ENCODE results near the gene KIAA0825.

KIAA0825 gene

DNA sequence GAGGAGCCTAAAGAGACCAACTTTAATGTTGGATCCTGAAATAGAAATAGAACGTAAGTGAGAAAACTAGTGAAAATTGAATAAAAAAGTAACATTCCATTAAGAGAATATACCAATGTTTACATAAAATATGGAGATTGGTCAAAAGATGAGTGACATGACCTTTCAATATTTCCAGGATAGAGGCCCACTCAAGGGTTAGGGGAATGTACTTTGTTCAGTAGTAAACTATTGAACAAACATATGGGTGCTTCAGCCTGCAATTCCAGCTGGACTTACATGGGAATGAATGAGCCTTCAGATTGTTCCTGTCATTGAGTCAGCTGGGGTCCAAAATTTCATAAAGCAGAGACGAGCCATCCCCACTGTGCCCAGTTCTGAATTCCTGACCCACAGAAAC lies 505.3 kb downstream of the KIAA0825 start:
- no peaks in the 10 kb centered on the region for H3K36me3 ChIP-seq (ENCODE audit: insufficient read depth, low read length)
- ATAC-seq (ENCODE audit: insufficient read depth, low read depth) (no peak), DNase-seq (no peak)
- H3K9me3 ChIP-seq (ENCODE audit: insufficient read depth, low read length, severe bottlenecking) = peaks cover 16% of the 10 kb centered on the region
- no peak overlapping the region for H3K4me2 ChIP-seq (ENCODE audit: insufficient read depth, low read length)
- peak overlapping the region; percentile 53; the same call in 1 of the 2 replicates for H2AFZ ChIP-seq (ENCODE audit: low read depth, low read length)
- no peaks in the 10 kb centered on the region for H3K27me3 ChIP-seq (ENCODE audit: insufficient read depth, low read length, poor library complexity)
- no peak overlapping the region for H3K9ac ChIP-seq (ENCODE audit: low read depth, low read length)
- peaks cover 28% of the 10 kb centered on the region for H3K4me1 ChIP-seq (ENCODE audit: insufficient read depth, low read length)
- H4K20me1 ChIP-seq (ENCODE audit: insufficient read depth, low read length) = no peaks in the 10 kb centered on the region
- no peak overlapping the region for H3K4me3 ChIP-seq (ENCODE audit: low read depth in 1 of 2, low read length in 2 of 2)
- peaks cover 33% of the 10 kb centered on the region for H3K79me2 ChIP-seq (ENCODE audit: insufficient read depth, low read length)
- no peak overlapping the region for H3K27ac ChIP-seq (ENCODE audit: low read length)
- TF ChIP-seq CTCF (IDR thresholded peaks at IDR 0.05; ENCODE audit: borderline replicate concordance, extremely low read depth, low read length, poor library complexity, severe bottlenecking) (no peak), EZH2 (IDR thresholded peaks at IDR 0.05; ENCODE audit: borderline replicate concordance, low read depth, low read length, severe bottlenecking) (no peak)

DNA sequence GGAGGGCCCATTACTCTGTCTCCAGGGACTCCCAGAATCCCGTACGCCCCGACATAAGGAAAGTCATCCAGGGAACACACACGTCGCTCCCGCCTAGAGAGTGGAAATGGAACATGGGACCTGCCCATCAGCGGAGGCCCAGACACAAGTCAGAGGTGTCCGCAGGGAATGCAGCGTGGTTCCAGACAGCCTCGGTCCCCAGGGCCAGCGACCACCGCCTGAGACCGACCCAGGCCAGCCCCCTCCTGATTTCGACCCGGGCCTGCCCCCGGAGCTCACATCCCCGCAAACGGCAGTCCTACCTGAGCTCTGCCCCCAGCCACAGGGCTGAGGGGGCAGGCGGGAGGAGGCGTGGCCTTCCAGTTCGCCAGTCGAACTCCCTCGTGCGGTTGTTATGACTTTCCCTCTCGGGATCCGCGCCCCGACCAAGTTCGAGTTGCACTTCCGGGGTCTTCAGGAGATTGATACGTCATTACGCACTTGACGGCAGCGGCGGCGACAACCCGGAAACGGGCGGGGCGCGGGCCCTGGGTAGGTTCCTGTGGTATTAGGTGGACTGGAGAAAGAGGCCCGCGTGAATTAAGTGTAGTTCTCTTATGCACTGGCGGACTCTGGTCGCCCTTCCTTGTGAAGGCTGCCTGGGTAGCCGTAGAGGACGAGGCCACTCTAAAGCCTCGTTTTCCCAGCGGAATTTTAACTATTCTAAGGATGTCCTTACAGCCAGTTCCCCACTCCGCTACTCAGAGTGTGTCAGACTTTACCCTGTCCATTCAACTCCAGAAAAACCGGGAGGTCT lies 507.0 kb downstream of the KIAA0825 start:
- peak overlapping the region; percentile 43 to 92 for H3K4me3 ChIP-seq (ENCODE audit: low read depth in 1 of 2, low read length in 2 of 2)
- H3K27me3 ChIP-seq (ENCODE audit: insufficient read depth, low read length, poor library complexity) = no peaks in the 10 kb centered on the region
- peak overlapping the region; percentile 73 for H3K4me2 ChIP-seq (ENCODE audit: insufficient read depth, low read length)
- H4K20me1 ChIP-seq (ENCODE audit: insufficient read depth, low read length) = no peaks in the 10 kb centered on the region
- peak overlapping the region; percentile 81 for H2AFZ ChIP-seq (ENCODE audit: low read depth, low read length)
- H3K9ac ChIP-seq (ENCODE audit: low read depth, low read length) = peak overlapping the region; percentile 72
- peaks cover 11% of the 10 kb centered on the region for H3K9me3 ChIP-seq (ENCODE audit: insufficient read depth, low read length, severe bottlenecking)
- no peaks in the 10 kb centered on the region for H3K36me3 ChIP-seq (ENCODE audit: insufficient read depth, low read length)
- H3K4me1 ChIP-seq (ENCODE audit: insufficient read depth, low read length) = peaks cover 28% of the 10 kb centered on the region
- peak overlapping the region; percentile 86 for H3K27ac ChIP-seq (ENCODE audit: low read length)
- ATAC-seq (ENCODE audit: insufficient read depth, low read depth) = peak; percentile 95
- peak; percentile 42 for TF ChIP-seq CTCF (IDR thresholded peaks at IDR 0.05; ENCODE audit: borderline replicate concordance, extremely low read depth, low read length, poor library complexity, severe bottlenecking)
- no peak for TF ChIP-seq EZH2 (IDR thresholded peaks at IDR 0.05; ENCODE audit: borderline replicate concordance, low read depth, low read length, severe bottlenecking)
- peak; percentile 94 for DNase-seq
- H3K79me2 ChIP-seq (ENCODE audit: insufficient read depth, low read length) = peaks cover 44% of the 10 kb centered on the region

- Histone ChIP-seq H2AFZ (ENCODE audit: low read depth, low read length) (no peak overlapping the region), H4K20me1 (ENCODE audit: insufficient read depth, low read length) (peaks cover 4% of the 10 kb centered on the region; the same call in 1 of the 2 replicates), H3K36me3 (ENCODE audit: insufficient read depth, low read length) (0 out of 2 replicates have a peak, but pooled peaks cover 3% of the 10 kb centered on the region), H3K4me3 (ENCODE audit: low read depth in 1 of 2, low read length in 2 of 2) (no peak overlapping the region), H3K4me2 (ENCODE audit: insufficient read depth, low read length) (no peak overlapping the region), H3K79me2 (ENCODE audit: insufficient read depth, low read length) (peaks cover 87% of the 10 kb centered on the region), H3K9me3 (ENCODE audit: insufficient read depth, low read length, severe bottlenecking) (peaks cover 15% of the 10 kb centered on the region), H3K9ac (ENCODE audit: low read depth, low read length) (no peak overlapping the region), H3K4me1 (ENCODE audit: insufficient read depth, low read length) (no peaks in the 10 kb centered on the region), H3K27ac (ENCODE audit: low read length) (no peak overlapping the region), H3K27me3 (ENCODE audit: insufficient read depth, low read length, poor library complexity) (no peaks in the 10 kb centered on the region)
- TF ChIP-seq CTCF (IDR thresholded peaks at IDR 0.05; ENCODE audit: borderline replicate concordance, extremely low read depth, low read length, poor library complexity, severe bottlenecking) = no peak
- TF ChIP-seq EZH2 (IDR thresholded peaks at IDR 0.05; ENCODE audit: borderline replicate concordance, low read depth, low read length, severe bottlenecking) = no peak
- ATAC-seq (ENCODE audit: insufficient read depth, low read depth) (no peak), DNase-seq (no peak)
Measured at GRCh38 chr5:94103514-94104245, 514.7 kb downstream of the KIAA0825 start.
